C1 segment of cervical spinal cord (tissue), 14 donors: ENCODE measurements around the gene BPIFB2.
"Not testable (repeated sequence)": the region's sequence is repeated elsewhere in the genome, so short reads cannot be mapped to it uniquely, and the experiment has no call there.

ENCODE experiments used
- DNase-seq, 14 donors: peaks; one replicate each; lab custom pipeline; 2025; lab: John Stamatoyannopoulos, UW

BPIFB2 gene

DNA sequence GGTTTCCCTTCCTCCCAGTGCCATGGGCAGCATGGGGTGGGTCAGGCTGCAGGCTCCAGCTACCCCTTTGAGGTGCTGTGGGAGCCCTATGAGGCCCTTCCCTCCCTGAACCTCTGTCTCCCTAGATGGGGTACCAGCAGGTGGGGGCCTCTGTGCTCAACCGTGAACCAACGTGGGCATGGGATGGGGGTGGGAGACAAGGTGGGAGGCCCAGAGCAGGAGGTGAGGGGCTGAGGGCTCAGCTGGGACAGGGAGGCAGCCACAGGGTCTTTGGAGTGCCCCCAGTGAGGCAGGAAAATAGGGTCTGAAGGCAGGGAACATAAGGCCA, 36.6 kb upstream of the BPIFB2 start:
- DNase-seq, result no peak

DNA sequence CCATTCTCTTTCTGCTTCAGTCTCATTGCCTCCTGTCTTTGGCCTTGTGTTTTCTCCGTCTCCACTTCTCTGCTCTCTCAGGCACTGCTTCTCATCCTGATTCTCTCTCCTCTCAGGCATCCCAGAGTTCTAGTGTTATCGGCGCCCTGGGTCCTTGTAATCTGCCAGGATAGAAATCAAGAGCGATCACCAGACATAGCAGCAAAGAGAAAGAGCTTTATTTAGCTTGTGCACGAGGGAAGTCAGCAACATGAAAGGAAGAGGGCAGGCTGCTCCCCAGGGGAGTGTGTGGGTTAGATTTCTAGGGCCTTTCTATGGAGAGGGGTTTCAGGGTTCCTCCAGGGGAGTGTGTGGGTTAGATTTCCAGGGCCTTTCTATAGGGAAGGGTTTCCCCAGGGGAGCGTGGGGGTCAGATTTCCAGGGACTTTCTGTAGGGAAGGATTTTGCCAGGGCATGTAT, 35.8 kb upstream of the BPIFB2 start:
- no peak for DNase-seq

DNA sequence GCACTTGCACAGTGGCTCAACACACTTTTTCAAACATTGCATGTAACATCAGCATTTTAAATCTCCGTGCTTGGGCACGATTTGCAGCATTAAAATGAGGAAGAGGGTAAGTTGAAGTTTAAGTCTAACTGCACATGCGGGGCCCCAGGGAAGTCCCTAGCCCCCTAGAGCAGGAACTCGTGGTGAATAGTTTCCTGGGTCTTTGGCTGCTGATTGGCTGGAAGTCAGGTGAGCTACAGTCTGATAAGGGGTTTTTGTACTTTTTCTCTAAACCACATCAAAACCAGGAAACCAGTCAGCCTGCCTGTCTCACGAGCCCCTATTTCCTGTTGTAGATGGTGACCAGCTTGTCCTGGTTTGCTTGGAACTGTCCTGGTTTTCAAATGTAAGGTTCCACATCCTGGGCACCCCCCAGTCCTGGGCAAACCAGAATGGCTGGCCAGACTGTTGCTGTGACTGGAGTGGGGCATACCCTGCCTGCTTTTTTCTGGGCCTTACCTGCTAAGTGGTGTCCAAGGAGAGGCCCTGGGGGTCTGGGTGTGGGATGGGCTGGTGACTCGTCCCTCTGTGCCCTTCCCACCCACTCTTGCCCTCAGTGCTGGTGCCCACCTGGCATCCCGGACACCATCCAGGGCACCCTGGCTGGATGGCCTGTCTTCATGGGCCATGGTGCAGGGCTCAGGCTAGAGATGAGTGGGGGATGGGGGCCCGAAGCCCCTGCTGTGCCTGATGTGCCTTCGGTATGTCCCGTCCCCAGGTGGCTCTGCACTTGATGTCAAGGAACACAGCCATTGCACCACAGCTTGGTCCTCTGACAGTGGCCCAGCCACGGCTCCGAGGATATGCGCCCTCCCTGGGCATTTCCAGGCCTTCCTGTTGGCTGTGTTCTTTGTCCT, 35.1 kb upstream of the BPIFB2 start:
- DNase-seq, result no peak

DNA sequence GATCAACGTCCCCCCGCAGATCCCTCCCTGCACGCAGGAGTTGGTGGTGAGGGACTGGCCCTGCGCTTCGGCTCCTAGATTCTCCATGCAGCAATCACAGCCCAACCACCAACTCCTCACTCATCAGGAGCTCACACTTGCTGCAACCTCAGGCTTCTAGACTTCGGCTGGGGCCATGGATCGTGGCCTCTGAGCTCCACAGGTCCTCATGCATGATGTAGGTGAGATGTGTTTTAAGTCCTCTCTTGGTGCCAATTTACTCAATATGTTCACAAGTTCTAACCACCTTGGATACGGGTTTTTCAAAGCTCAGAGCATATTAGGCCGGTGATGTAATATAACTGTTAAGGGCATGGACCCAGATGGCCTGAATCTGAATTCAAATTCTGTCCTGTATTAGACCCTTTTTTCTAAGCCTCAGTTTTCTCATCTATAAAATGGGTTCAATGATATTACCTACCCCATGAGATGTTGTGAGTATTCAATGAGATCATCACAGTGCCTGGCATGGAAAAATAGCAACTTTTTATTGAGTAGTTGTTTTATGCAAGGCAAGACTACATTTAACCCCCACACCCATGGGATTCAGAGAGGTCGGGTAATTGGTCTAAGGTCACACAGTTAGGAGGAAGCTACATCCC, 34.3 kb upstream of the BPIFB2 start:
- no peak for DNase-seq

DNA sequence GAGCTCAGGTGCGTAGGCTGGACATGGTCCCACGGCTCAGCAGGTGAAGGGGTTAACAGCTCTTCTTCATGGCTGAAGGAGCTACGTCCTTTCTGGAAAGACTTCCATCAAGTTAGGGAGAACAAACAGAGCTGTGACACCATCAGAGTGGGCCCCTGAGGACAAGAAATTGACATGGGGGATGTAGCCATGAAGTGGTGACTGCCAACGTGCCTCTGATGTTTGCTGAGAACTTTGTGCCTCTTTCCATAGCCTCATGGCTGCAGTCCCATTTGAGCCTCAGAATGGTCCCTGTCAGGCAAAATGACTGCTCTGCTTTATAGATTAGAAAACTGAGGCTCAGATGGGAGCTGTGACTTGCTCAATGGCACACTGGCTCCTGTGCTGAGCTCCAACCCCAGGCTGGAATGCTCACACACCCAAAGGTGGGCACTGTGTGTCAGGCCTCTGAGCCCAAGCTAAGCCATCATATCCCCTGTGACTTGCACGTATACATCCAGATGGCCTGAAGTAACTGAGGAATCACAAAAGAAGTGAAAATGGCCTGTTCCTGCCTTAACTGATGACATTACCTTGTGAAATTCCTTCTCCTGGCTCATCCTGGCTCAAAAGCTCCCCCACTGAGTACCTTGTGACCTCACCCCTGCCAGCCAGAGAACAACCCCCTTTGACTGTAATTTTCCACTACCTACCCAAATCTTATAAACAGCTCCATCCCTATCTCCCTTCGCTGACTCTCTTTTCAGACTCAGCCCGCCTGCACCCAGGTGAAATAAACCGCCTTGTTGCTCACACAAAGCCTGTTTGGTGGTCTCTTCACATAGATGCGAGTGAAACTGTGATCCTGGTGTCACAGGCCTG, 33.1 kb upstream of the BPIFB2 start:
- DNase-seq, result not testable (repeated sequence)

DNA sequence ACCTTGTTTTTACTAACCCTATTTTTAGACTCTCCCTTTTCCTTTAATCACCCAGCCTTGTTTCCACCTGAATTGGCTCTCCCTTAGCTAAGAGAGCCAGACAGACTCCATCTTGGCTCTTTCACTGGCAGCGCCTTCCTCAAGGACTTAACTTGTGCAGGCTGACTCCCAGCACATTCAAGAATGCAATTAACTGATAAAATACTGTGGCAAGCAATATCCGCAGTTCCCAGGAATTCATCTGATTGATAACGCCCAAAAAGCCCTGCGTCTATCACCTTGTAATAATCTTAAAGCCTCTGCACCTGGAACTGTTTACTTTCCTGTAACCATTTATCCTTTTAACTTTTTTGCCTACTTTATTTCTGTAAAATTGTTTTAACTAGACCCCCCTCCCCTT, 32.4 kb upstream of the BPIFB2 start:
- not testable (repeated sequence) for DNase-seq

DNA sequence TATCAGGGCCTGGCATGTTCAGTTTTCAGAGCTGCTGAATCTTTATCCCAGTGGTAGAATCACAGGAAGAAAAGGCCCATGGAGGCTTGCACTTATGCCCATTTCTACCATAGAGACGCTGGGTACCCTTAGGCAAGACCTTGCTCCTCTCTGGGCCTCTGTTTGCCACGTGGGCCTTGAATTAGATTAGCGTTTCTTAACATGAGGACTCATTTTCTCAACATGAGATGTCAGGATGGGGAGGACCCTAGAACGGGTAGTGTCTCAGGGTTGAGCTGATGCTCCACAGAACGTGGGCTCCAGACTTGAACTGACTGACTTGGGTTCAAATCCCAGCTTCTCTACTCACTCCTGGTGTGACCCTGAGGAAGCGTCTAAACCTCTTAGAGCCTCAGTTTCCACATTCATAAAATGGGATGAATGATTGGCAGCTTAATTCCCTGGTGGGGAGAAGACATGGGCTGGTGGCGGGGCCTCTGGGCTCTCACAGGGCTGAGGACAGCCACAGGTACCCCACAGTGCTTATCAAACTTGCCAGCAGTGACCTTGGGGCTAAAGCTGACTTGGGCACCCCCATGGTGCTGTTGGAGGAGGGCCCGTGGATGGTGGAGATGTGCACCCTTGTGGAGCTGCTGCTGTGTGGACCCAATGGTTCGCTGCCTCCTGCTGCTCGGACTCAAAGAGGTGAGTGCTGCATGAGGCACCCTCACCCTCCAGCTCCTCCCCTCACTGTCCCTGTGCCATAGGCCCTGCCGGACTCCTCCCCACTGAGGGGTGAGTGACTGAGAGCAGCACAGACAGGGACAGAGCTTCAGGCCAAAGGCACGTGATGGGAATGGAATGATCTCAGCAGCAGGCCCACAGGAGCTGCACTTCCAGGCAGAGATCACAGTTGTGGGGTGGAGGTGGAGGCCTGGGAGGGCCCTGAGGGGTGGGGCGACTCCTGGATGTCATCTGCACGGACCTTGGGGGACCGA, 31.5 kb upstream of the BPIFB2 start:
- no peak for DNase-seq

DNA sequence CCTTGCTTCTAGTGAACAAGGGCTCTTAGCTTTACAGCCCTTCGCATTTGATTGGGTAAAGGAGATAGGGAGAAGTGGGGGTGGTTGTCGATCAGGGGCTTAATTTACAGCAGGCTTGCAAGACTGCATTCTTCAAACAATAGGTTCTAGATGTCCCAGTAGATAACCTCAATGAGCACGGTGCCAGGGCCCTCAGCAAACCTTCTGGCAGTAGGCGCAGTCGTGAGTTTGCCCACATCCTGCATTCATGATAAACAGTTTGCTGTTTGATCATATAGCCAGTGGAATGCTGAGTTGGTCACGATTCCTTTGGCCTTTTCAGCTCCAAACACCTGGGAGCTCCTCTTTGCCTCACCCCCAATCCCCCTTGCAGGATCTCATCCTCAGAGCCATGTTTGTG, 30.8 kb upstream of the BPIFB2 start:
- DNase-seq, result no peak

DNA sequence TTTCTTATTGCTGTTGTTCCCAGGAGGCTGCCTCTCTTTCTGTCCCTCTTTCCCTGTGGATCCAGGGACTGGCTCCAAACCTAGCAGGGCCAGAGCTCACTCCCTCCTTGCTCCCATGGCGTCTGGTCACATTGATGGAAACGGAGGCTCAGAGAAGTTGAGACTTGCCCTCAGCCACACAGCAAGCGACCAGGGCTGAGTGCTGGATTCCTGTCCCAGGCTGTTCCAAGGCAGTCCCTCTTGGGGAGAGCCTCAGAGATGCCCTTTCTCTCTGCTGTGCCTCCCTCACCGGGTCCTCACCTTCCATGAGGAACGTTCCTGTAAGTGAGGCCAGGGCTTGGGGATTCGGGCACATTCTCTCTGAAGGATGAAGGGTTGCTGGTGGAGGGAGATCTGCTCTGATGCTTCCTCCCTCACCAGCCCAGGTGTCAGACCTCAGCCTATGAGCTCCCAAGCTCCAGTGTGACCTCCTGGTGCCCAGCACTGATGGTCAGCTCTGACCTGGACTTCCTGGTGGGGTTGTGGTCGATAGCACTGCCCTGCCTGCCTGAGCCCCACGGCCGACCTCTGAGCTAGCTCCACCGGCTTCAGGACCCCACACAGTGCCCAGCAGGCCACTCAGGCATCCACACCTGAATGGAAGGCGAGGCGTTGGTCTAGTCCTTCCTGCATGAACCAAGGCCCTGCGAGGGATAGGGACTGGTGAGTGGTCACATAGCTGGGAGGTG, 30.1 kb upstream of the BPIFB2 start:
- DNase-seq, result no peak

DNA sequence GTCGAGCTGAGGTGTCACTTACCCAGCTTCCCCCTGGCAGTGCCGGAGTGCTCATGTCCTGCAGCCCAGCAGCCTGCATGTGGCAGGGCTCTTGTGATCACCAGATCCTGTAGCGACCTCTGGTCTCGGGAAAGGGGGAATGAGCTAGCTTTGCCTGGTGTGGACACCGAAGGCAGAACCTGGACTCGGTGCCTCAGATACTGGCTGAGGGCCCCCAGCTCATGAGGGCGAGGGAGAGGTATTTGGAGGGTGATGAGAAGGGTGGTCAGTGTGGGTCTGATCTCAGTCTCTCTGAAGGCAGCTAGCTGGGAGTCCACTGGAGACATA, 29.5 kb upstream of the BPIFB2 start:
- DNase-seq, result no peak

DNA sequence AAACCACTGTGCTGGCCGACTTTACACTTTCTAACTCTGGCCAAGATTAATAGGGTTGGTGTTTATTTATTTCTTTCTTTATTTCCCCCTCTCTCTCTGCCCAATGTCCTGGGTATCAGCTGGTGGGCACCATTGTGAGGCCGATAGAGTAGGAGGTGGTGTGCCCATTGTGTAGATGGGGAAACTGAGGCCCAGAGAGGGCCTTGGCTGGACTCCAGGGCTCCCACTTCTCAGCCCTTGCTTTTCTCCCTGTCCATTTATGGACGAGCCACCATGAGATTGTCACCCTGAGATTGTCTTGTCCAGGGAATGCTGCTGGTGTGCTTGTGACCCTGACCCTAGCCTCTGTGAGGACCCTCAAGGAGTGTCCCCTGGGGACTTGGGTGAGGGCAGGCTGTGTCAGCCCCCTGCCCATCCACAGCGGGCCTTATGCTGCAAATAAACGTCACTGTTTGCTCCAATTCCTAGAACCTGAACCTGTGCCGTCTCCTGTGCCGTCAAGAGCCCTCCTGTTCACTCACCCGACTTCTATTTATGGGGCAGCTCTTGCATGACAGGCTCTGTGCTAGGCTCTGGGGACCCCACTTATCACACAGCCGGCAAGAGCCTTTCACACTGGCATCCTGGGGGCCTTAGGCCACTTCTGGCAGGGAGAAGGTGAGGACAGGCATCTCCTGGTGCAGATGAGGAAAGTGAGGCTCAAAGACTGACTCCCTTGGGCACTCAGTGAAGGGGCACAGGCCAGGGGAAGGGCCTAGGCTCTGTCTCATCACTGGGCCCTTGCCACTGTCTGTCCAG, 28.1 kb upstream of the BPIFB2 start:
- peak in 4 of 14 donors; percentile 7 to 46 (median 26) for DNase-seq

DNA sequence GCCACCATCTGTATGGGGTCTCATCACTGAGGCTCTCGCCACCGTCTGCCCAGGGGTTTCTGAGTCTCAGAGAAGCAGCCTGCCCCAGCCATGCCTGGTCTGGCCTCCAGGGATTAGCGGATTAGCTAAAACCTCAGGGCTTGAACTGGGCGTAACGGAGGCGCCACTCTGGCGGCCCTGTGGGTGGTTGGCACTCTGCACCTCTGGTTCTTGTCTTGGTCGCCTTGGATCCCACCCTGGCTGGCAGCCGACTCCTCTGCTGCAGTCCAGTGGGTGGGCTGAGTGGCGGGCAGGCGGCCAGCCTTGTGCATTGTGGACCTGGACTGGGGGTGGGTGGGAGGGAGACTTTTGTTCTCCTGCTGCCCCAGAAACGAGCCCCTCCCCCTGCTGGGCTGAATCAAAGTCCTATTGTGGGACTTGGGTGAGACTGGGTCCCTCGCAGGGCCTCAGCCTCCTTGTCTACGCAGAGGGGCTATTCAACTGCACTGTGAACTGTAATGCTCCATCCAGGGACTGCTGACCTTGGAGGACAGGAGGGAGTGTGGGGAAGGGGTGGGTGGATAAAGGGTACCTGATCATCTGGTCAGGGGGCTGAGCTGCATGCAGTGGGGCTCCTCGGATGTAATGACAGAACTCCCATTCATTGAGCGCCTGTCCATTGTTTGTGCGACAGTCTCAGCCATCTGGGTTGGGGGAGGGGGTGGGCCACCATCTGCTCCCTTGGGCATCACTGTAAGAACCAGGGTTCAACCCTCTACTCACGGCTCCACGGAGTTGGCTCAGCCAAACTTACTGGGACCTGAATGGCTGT, 27.2 kb upstream of the BPIFB2 start:
- DNase-seq, result peak in 13 of 14 donors; percentile 21 to 90 (median 76)

DNA sequence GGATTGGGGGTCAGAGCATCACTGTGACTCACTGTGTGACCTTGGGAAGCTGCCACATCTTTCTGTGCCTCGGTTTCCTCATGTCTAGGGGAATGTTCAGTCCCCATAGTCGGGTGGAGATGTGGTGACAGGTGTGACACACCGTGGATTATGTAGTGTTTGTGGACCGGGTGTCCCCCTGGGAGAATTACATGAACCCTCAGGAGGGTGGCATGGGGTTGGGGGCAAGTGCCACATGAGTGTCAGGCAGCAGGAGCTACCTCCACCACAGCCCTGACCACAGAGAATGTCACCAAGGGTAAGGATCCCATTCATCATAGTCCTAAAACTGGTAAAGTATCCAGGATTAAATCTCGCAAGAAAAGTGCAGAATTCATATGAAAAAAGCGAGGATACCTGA, 26.5 kb upstream of the BPIFB2 start:
- no peak for DNase-seq

DNA sequence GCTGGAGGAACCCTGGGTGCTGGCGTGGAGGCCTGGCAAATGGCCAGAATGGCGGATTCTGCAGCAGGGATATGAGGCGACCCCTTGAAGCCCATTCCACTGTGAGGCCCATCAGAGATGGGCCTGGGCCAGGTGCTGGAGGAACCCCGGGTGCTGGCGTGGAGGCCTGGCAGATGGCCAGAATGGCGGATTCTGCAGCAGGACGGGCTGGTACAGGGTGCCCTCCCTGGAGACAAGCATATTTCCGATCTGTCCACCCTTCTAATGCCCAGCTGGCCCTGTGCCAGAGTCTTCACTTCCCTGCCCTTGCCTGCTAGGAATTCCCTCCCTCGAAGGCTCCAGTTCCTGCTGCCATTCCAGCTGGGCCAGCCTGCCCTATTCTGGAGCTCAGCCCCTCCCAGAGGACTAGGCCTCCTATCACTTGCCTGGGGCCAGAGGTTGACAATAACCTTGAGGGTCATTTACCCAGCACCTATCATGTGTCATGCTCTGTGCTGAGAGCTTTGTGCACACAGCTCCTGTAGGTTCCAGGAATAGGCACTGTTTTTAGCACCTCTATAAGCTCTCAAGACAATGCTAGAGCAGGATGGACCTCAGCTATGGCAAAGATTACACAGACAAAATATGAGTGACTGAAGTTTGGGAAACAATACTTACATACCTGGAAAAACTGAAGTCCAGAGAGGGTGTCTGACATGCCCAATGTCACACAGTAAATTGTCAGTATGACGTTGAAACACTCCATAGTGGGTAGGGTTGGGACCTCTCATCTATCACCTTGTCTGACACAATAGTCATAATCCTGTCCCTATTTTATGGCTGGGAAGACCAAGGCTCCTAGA, 24.7 kb upstream of the BPIFB2 start:
- peak in 6 of 14 donors; percentile 2 to 43 (median 22) for DNase-seq

DNA sequence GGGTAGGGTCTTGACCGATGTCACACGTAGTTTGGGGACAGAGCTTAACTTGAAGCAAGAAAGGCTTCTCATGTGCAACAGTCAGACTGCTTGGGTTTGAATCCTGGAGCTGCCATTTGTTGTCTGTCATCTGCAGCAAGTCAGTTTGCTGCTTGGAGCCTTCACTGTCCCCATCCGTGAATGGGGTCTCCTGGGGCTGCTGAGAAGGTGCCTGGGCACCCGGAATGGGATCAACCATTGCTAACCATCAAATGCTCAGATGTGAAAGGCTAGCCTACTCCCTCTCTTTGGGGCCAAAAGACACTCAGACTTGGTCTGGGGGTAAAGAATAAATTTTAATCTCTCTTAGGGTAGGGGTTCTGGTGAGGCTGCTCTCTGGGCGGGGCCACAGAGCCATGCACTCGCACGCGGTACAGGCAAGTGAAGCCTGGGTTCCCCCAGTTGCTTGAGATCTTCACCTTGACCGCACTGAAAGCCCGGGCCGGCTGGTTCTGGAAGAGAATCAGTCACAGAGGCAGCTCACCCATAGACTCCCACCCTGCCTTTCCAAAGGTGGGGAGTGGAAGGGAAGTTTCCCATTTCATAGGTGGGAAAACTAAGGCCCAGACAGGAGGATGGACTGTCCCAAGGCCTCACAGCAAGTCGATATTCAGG, 23.9 kb upstream of the BPIFB2 start:
- DNase-seq, result peak in 1 of 14 donors; percentile 44

DNA sequence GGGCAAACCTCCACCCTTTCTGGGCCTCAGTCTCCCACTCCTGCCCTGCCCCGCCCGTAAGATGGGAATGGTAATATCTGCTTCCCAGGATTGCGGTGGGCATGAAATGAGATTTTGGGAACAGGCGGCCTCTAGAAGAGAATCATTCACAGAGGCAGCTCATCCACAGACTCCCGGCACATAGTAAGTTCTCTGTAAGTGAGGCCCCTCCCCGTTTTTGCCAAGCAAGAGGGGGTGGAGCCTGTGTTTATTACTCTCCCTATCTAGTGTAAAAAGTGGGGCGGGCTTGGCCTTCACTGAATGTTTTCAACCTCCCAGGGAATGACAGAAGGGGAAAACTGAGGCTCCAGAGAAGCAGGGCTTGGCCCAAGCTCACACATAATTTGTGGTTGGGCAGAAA, 23.3 kb upstream of the BPIFB2 start:
- DNase-seq, result peak in 10 of 14 donors; percentile 8 to 50 (median 42)
